Thoracic aorta (tissue), 2 donors: ENCODE measurements around the gene ALDH1L1. TPM values are rescaled to one million over a fixed set of nuclear protein-coding genes. Genes with fewer than 3 reads are reported as not detected.

ENCODE experiments used
- ATAC-seq: fragments of 150-250 bp; one replicate; pipeline ENCODE4 v1.8.0; 2017; ENCODE audit warnings: low read depth; ENCODE audit not compliant: insufficient number of reproducible peaks, low FRiP score
- DNase-seq: peaks from one replicate; pipeline ENCODE4 v3.0.0-alpha.2; 2020; ENCODE audit warnings: low spot score
- H3K27ac ChIP-seq, 2 donors: fragments of 200-600 bp; sonication (generic); 1 replicate in 1 of 2; 2 replicates in 1 of 2; pipeline ENCODE4 v1.5.1; 2016; ENCODE audit warnings: mild to moderate bottlenecking in 2 of 2, moderate library complexity in 2 of 2
- H3K27me3 ChIP-seq: fragments of 200-600 bp; sonication (generic); replicated peaks from 2 replicates; pipeline ENCODE4 v1.6.0; 2016; ENCODE audit warnings: mild to moderate bottlenecking; ENCODE audit not compliant: insufficient read depth
- H3K36me3 ChIP-seq: fragments of 200-600 bp; sonication (generic); one replicate; pipeline ENCODE4 v1.5.1; 2016
- H3K4me1 ChIP-seq, 2 donors: fragments of 200-600 bp; sonication (generic); 1 replicate in 1 of 2; 2 replicates in 1 of 2; pipeline versions ENCODE4 v1.5.1 to v1.6.0; 2016; ENCODE audit warnings: low read depth in 2 of 2, mild to moderate bottlenecking in 1 of 2; ENCODE audit not compliant: control insufficient read depth in 1 of 2
- H3K4me3 ChIP-seq: fragments of 200-600 bp; sonication (generic); 2 replicates; pipeline ENCODE4 v1.5.1; 2016; ENCODE audit warnings: mild to moderate bottlenecking
- H3K9me3 ChIP-seq: fragments of 200-600 bp; sonication (generic); 2 replicates; pipeline ENCODE4 v1.5.1; 2016
- CTCF ChIP-seq: fragments of 200-600 bp; sonication (generic); IDR thresholded peaks from one replicate; pipeline ENCODE4 v1.5.1; 2019; ENCODE audit warnings: antibody characterized with exemption
- total RNA-seq, 2 donors: library from RNA; depleted of rRNA; stranded (reverse); fragments of >200 nt; gene quantifications; one replicate each; pipeline versions ENCODE4 v1.1.0 to v1.2.3, GENCODE V29; 2016

ALDH1L1 gene
- total RNA-seq, 2 donors from 2014 or later = 50.2 to 62.5 TPM

- TF ChIP-seq CTCF = no peak
- no peak for DNase-seq
- Histone ChIP-seq H3K27ac (peak overlapping the region; percentile 96 to 98), H3K9me3 (no peaks in the 10 kb centered on the region), H3K36me3 (peaks cover 12% of the 10 kb centered on the region), H3K4me1 (peaks cover 33 to 57% of the 10 kb centered on the region in 2 donors), H3K27me3 (no peaks in the 10 kb centered on the region), H3K4me3 (no peak overlapping the region)
- no peak for ATAC-seq
Measured at GRCh38 chr3:126103121-126104027, 77.0 kb downstream of the ALDH1L1 start.

GRCh38 chr3:126102530-126102951 is 77.8 kb downstream of the ALDH1L1 start:
- Histone ChIP-seq H3K36me3 (peaks cover 10% of the 10 kb centered on the region), H3K9me3 (no peaks in the 10 kb centered on the region), H3K27ac (peak overlapping the region; percentile 96 to 98), H3K27me3 (no peaks in the 10 kb centered on the region), H3K4me3 (no peak overlapping the region), H3K4me1 (peaks cover 37 to 61% of the 10 kb centered on the region in 2 donors)
- peak; percentile 50 for ATAC-seq
- TF ChIP-seq CTCF = no peak
- DNase-seq = peak; percentile 81

DNA sequence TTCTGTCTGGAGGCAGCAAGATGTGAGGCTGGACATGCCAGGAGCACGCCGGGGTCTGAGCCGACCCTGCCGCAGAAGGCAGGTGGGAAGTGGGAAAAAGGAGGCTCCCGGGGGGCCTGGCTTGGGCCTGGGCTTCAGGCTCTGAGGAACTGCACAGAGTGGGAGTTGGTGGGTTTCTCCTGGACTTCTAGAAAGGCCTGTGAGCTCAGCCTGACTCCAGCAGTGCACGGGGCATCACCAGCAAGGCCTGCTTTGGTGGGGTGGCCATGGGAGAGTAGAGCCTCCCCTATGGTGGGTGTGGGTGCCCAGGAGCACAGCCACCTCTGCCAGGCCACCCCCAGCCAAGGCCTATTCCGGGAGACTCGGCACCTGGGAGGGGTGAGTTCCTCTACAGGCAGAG is 78.4 kb downstream of the ALDH1L1 start:
- H3K27ac ChIP-seq = peak overlapping the region; percentile 96 to 98
- H3K27me3 ChIP-seq = no peaks in the 10 kb centered on the region

DNA sequence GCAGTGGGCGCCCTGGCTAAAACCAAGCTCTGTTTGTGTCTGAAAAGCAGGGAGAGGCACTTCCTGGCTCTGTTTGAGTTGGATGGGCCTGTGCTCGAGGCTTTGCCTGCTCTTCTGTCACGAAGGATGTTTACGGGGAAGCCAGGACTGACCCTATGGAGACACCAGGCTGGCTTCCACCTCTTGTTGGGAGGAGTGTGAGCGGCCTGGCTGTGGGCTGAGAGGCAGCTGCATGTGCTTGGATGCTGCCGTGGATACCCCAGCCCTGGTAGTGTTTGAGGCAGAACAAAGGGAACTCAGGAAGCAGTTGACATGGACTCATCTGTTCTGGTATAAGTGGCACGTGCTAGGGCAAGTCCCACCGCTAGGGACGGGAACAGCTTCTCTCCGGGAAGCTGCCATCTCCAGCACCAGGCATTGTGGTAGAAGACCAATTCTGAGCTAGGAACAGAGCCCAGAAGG is 78.8 kb downstream of the ALDH1L1 start:
- peaks cover 6% of the 10 kb centered on the region for H3K36me3 ChIP-seq
- DNase-seq (no peak), ATAC-seq (no peak)
- H3K4me1 ChIP-seq = peaks cover 37 to 61% of the 10 kb centered on the region in 2 donors
- H3K9me3 ChIP-seq = no peaks in the 10 kb centered on the region
- peak; percentile 35 for TF ChIP-seq CTCF
- no peaks in the 10 kb centered on the region for H3K27me3 ChIP-seq
- H3K27ac ChIP-seq = peak overlapping the region; percentile 96 to 98
- H3K4me3 ChIP-seq = peak overlapping the region; percentile 52

More for the DNA sequence above, 78.4 kb downstream of the ALDH1L1 start:
- no peak for TF ChIP-seq CTCF
- peaks cover 7% of the 10 kb centered on the region for H3K36me3 ChIP-seq
- H3K4me1 ChIP-seq = peaks cover 37 to 61% of the 10 kb centered on the region in 2 donors
- H3K4me3 ChIP-seq = peak overlapping the region; percentile 11
- no peak for ATAC-seq
- DNase-seq = no peak
- no peaks in the 10 kb centered on the region for H3K9me3 ChIP-seq

DNA sequence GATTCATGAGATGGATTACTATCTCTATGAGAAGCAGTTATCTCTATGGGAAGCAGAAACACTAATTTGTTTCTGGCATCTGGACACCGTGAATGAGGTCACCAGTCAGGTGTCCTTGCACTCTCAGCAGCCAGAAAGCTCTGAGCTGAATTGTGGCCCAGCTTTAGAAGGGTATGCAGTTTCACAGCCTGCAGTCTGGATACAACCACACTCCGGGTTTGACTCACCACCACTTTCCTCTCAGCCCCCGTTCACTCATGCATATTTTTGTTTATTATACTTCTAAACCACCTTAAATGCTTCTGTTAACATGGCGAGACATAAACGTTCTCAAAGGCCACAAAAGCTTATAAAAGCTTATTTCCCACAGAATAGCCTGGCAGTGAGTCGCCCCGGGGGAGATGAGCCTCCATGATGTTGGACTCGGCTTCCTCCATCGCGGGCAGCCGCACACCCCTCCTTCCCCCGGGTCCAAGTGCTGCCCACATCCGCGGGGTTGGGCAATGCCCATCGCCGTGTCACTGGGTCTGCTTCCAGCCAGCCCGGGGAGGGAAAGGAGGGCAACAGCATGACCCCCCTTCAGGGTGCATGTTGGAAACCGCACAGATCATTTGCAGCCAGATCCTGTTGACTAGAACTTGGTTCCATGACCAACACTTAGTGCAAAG is 79.6 kb downstream of the ALDH1L1 start:
- no peaks in the 10 kb centered on the region for H3K27me3 ChIP-seq
- TF ChIP-seq CTCF = no peak
- H3K4me3 ChIP-seq = peak overlapping the region; percentile 52
- H3K36me3 ChIP-seq = peaks cover under 1% of the 10 kb centered on the region
- H3K9me3 ChIP-seq = peaks cover 2% of the 10 kb centered on the region
- ATAC-seq = peak; percentile 24
- peaks cover 37 to 61% of the 10 kb centered on the region in 2 donors for H3K4me1 ChIP-seq
- peak overlapping the region; percentile 96 to 98 for H3K27ac ChIP-seq
- no peak for DNase-seq
